ENCODE results near the gene C2orf74.

Gene C2orf74

DNA sequence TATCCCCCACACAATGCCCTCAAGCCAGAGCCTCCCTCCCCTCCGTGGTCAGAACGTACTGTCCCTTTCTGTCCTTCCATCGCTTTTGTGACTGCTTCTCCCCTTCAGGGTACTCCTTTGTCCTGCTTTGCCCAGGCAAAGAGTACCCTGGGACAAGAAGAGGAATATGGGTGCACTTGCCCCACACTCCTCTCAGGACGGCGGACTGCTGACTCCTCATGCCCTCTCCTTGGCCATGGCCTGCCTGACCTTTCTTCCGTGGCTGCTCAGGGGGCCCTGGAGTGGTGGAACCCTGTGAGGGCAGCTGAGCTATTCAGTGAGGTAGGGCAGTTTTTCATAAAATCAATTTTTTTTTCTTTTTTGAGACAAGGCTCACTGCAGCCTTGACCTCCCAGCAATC is 18.7 kb downstream of the C2orf74 start:
- Histone ChIP-seq H3K79me2 (ENCODE audit: low read length) (peaks cover 27% of the 10 kb centered on the region), H3K27ac (ENCODE audit: low read length) (no peak overlapping the region), H3K36me3 (replicated peaks; ENCODE audit: low read depth, low read length) (peaks cover 52% of the 10 kb centered on the region), H3K9ac (ENCODE audit: low read length) (no peak overlapping the region), H4K20me1 (ENCODE audit: insufficient read depth, low read length) (no peaks in the 10 kb centered on the region), H3K4me3 (ENCODE audit: low read length) (no peak overlapping the region), H2AFZ (ENCODE audit: low read depth, low read length) (no peak overlapping the region), H3K4me2 (ENCODE audit: low read length) (no peak overlapping the region), H3K9me3 (ENCODE audit: insufficient read depth, low read length) (no peaks in the 10 kb centered on the region), H3K27me3 (ENCODE audit: low read depth, low read length) (no peaks in the 10 kb centered on the region), H3K4me1 (ENCODE audit: low read length) (peaks cover 22% of the 10 kb centered on the region)
- no peak for TF ChIP-seq EZH2phosphoT487 (IDR thresholded peaks at IDR 0.05; ENCODE audit: low read depth)
- TF ChIP-seq, protein P1, sequence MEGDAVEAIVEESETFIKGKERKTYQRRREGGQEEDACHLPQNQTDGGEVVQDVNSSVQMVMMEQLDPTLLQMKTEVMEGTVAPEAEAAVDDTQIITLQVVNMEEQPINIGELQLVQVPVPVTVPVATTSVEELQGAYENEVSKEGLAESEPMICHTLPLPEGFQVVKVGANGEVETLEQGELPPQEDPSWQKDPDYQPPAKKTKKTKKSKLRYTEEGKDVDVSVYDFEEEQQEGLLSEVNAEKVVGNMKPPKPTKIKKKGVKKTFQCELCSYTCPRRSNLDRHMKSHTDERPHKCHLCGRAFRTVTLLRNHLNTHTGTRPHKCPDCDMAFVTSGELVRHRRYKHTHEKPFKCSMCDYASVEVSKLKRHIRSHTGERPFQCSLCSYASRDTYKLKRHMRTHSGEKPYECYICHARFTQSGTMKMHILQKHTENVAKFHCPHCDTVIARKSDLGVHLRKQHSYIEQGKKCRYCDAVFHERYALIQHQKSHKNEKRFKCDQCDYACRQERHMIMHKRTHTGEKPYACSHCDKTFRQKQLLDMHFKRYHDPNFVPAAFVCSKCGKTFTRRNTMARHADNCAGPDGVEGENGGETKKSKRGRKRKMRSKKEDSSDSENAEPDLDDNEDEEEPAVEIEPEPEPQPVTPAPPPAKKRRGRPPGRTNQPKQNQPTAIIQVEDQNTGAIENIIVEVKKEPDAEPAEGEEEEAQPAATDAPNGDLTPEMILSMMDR (IDR thresholded peaks at IDR 0.05; ENCODE audit: low read depth, low read length) = no peak

DNA sequence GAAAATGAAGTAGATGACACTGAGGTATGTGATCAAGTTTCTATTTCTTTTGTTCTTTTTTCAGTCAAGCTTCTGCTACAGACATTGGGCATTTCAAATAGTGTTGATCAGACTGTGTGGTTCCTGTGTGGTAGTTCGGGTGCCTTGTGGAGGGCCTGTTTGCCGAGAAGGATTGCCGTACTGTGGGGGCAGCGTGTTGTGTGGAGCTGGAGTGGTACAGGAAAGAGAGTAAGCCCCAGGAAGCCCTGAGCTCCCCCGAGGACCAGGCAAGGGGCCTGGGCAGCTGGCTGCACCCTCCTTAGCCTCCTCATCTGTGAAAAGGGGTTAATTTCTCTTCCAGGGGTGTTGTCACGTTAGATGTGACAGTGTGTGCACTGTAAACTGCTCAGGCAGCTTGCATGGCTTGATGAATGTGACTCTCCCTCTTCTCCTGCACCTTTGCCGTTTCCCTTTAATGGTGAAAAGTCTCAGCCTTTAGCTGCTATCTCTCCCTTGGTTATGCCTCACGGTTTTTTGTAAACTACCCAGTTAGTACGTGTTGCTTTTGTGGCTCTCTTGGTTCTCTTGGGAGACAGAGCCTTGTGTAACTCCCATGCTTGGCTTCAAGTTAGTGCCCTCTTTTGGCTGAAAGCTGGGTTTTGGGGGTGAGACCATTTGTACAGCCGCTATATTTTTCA is 19.5 kb downstream of the C2orf74 start:
- H2AFZ ChIP-seq (ENCODE audit: low read depth, low read length) = no peak overlapping the region
- H3K9me3 ChIP-seq (ENCODE audit: insufficient read depth, low read length) = no peaks in the 10 kb centered on the region
- peaks cover 27% of the 10 kb centered on the region for H3K79me2 ChIP-seq (ENCODE audit: low read length)
- peaks cover 18% of the 10 kb centered on the region for H3K4me1 ChIP-seq (ENCODE audit: low read length)
- H4K20me1 ChIP-seq (ENCODE audit: insufficient read depth, low read length) = no peaks in the 10 kb centered on the region
- no peak overlapping the region for H3K4me2 ChIP-seq (ENCODE audit: low read length)
- H3K27ac ChIP-seq (ENCODE audit: low read length) = no peak overlapping the region
- peaks cover 59% of the 10 kb centered on the region for H3K36me3 ChIP-seq (replicated peaks; ENCODE audit: low read depth, low read length)
- H3K4me3 ChIP-seq (ENCODE audit: low read length) = no peak overlapping the region
- no peaks in the 10 kb centered on the region for H3K27me3 ChIP-seq (ENCODE audit: low read depth, low read length)
- no peak for TF ChIP-seq EZH2phosphoT487 (IDR thresholded peaks at IDR 0.05; ENCODE audit: low read depth)
- TF ChIP-seq, protein P1 (IDR thresholded peaks at IDR 0.05; ENCODE audit: low read depth, low read length) = no peak
- no peak overlapping the region for H3K9ac ChIP-seq (ENCODE audit: low read length)

DNA sequence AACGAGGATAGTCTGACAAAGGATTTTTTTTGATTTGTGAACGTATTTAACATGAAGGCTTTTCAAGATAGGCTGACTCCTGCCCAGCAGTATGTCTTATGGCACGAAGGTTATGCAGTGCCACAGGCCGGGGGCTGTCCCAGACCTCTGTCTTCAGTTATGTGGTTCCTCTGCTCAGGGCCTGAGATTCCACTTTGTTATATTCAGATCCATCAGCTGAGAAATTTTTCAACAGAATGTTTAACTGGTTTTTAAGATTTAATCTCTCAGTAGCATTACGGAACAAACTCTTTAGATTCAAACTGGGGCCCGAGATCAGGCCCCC is 20.0 kb downstream of the C2orf74 start:
- no peak overlapping the region for H3K4me2 ChIP-seq (ENCODE audit: low read length)
- no peak overlapping the region for H3K4me3 ChIP-seq (ENCODE audit: low read length)
- no peak overlapping the region for H3K9ac ChIP-seq (ENCODE audit: low read length)
- H3K9me3 ChIP-seq (ENCODE audit: insufficient read depth, low read length) = no peaks in the 10 kb centered on the region
- no peak overlapping the region for H3K27ac ChIP-seq (ENCODE audit: low read length)
- H3K4me1 ChIP-seq (ENCODE audit: low read length) = peaks cover 18% of the 10 kb centered on the region
- TF ChIP-seq, protein P1 (IDR thresholded peaks at IDR 0.05; ENCODE audit: low read depth, low read length) = no peak
- no peak for TF ChIP-seq EZH2phosphoT487 (IDR thresholded peaks at IDR 0.05; ENCODE audit: low read depth)
- H3K36me3 ChIP-seq (replicated peaks; ENCODE audit: low read depth, low read length) = peaks cover 63% of the 10 kb centered on the region
- H3K79me2 ChIP-seq (ENCODE audit: low read length) = peaks cover 27% of the 10 kb centered on the region
- no peaks in the 10 kb centered on the region for H4K20me1 ChIP-seq (ENCODE audit: insufficient read depth, low read length)
- H3K27me3 ChIP-seq (ENCODE audit: low read depth, low read length) = no peaks in the 10 kb centered on the region
- no peak overlapping the region for H2AFZ ChIP-seq (ENCODE audit: low read depth, low read length)

DNA sequence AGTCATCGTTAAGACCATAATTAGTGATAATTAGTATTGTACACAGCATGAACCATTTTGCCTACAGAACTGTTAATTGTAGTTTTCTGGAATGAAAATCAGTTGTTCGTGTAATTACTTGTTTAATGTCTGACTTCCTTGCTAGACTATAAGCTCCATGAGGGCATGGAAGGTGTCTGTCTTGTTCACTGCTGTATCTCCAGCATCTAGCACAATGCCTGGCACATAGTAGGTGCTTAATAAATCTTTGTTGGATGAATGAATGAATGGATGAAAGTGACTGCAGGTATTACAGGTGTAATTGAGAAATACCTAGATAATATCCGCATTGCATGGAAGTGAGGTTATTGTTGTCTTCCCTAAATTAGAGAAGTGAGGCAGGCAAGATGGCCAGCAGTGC is 21.8 kb downstream of the C2orf74 start:
- Histone ChIP-seq H3K9me3 (ENCODE audit: insufficient read depth, low read length) (no peaks in the 10 kb centered on the region), H3K4me1 (ENCODE audit: low read length) (peaks cover 10% of the 10 kb centered on the region), H3K79me2 (ENCODE audit: low read length) (peaks cover 13% of the 10 kb centered on the region), H4K20me1 (ENCODE audit: insufficient read depth, low read length) (no peaks in the 10 kb centered on the region), H3K27ac (ENCODE audit: low read length) (no peak overlapping the region), H3K4me3 (ENCODE audit: low read length) (no peak overlapping the region), H3K4me2 (ENCODE audit: low read length) (no peak overlapping the region), H3K36me3 (replicated peaks; ENCODE audit: low read depth, low read length) (peaks cover 74% of the 10 kb centered on the region), H3K27me3 (ENCODE audit: low read depth, low read length) (no peaks in the 10 kb centered on the region), H3K9ac (ENCODE audit: low read length) (no peak overlapping the region), H2AFZ (ENCODE audit: low read depth, low read length) (no peak overlapping the region)
- TF ChIP-seq, protein P1 (IDR thresholded peaks at IDR 0.05; ENCODE audit: low read depth, low read length) = no peak
- no peak for TF ChIP-seq EZH2phosphoT487 (IDR thresholded peaks at IDR 0.05; ENCODE audit: low read depth)

Data from OCI-LY3 (cell line).